GM23248 (cell line): ENCODE data around the gene ARIH2. TPM values are rescaled to one million over a fixed set of nuclear protein-coding genes. Genes with fewer than 3 reads are reported as not detected.

Experiments used
- DNase-seq: peaks from one replicate; pipeline ENCODE4 v3.0.0-alpha.2; 2015
- H2AFZ ChIP-seq: fragments of 200-600 bp; sonication (generic); 2 replicates; pipeline ENCODE4 v1.6.1; 2016; ENCODE audit warnings: antibody characterized with exemption
- H3F3A ChIP-seq: fragments of 200-600 bp; sonication (generic); 2 replicates; pipeline ENCODE4 v1.6.1; 2016; ENCODE audit warnings: mild to moderate bottlenecking, antibody characterized with exemption, mixed run types; ENCODE audit not compliant: insufficient read depth
- H3K27ac ChIP-seq: fragments of 200-600 bp; sonication (generic); 2 replicates; pipeline ENCODE4 v1.5.1; 2016; ENCODE audit warnings: mild to moderate bottlenecking
- H3K27me3 ChIP-seq: fragments of 200-600 bp; sonication (generic); replicated peaks from 2 replicates; pipeline ENCODE4 v1.6.1; 2016; ENCODE audit warnings: mild to moderate bottlenecking; ENCODE audit not compliant: insufficient read depth
- H3K36me3 ChIP-seq: fragments of 200-600 bp; sonication (generic); 2 replicates; pipeline ENCODE4 v1.6.1; 2016; ENCODE audit warnings: low read depth, mild to moderate bottlenecking
- H3K4me1 ChIP-seq: fragments of 200-600 bp; sonication (generic); 2 replicates; pipeline ENCODE4 v1.6.1; 2016; ENCODE audit warnings: mild to moderate bottlenecking; ENCODE audit not compliant: insufficient read depth
- H3K4me2 ChIP-seq: fragments of 200-600 bp; sonication (generic); one replicate; pipeline ENCODE4 v1.6.1; 2016; ENCODE audit warnings: mild to moderate bottlenecking; ENCODE audit not compliant: unreplicated experiment
- H3K4me3 ChIP-seq: fragments of 200-600 bp; sonication (generic); 2 replicates; pipeline ENCODE4 v1.5.1; 2016; ENCODE audit warnings: mild to moderate bottlenecking
- H3K79me2 ChIP-seq: fragments of 200-600 bp; sonication (generic); 2 replicates; pipeline ENCODE4 v1.6.1; 2016; ENCODE audit warnings: mild to moderate bottlenecking; ENCODE audit not compliant: insufficient read depth
- H3K9ac ChIP-seq: fragments of 200-600 bp; sonication (generic); 2 replicates; pipeline ENCODE4 v1.6.1; 2016; ENCODE audit warnings: mild to moderate bottlenecking
- H3K9me2 ChIP-seq: fragments of 200-600 bp; sonication (generic); 2 replicates; pipeline ENCODE4 v1.6.1; 2016; ENCODE audit warnings: mixed run types, mild to moderate bottlenecking, moderate library complexity; ENCODE audit not compliant: insufficient read depth
- H3K9me3 ChIP-seq: fragments of 200-600 bp; sonication (generic); one replicate; pipeline ENCODE4 v1.6.1; 2017; ENCODE audit warnings: low read depth
- H4K20me1 ChIP-seq: fragments of 200-600 bp; sonication (generic); 2 replicates; pipeline ENCODE4 v1.6.0; 2016; ENCODE audit not compliant: insufficient read depth
- EZH2 ChIP-seq: fragments of 200-600 bp; sonication (generic); IDR thresholded peaks from 2 replicates; pipeline ENCODE4 v1.6.1; 2018; ENCODE audit warnings: antibody characterized with exemption, mild to moderate bottlenecking; ENCODE audit not compliant: insufficient read depth, poor library complexity, severe bottlenecking
- EZH2phosphoT487 ChIP-seq: fragments of 200-600 bp; sonication (generic); IDR thresholded peaks from 2 replicates; pipeline ENCODE4 v1.6.1; 2018; ENCODE audit warnings: antibody characterized with exemption, moderate library complexity, mild to moderate bottlenecking, low read depth; ENCODE audit not compliant: insufficient read depth
- WGBS, 2 experiments: methylation state at CpG; one replicate each; pipeline ENCODE4 v1.1.6; 2015 to 2017; ENCODE audit warnings: low lambda C conversion rate in 2 of 2, low coverage in 1 of 2; ENCODE audit errors: missing lambda C conversion rate in 2 of 2; 5-methylcytosine and 5-hydroxymethylcytosine counted together
- in situ Hi-C: fragments of 300-500 bp; cut with MboI; formaldehyde crosslinking; loops from 2 replicates; pipeline ENCODE4 v1.15.0; 2020
- polyA plus RNA-seq: library from polyadenylated mRNA; unstranded; fragments of >200 nt; fragmentation: Nextera tagmentation; extraction: Ambion mirVana; gene quantifications from 2 replicates; pipeline ENCODE4 v1.2.1, GENCODE V29; 2016
- total RNA-seq: library from RNA; depleted of rRNA; stranded (reverse); fragments of >200 nt; shearing (Covaris generic); gene quantifications from 2 replicates; pipeline ENCODE4 v1.2.3, GENCODE V29; 2014

The ARIH2 gene
- total and polyA plus RNA-seq, 2 experiments from 2014 or later: 59.7 to 102 TPM

GRCh38 chr3:49005303-49005680 lies 86.7 kb downstream of the ARIH2 start:
- Histone ChIP-seq H3K9me2 (no peaks in the 10 kb centered on the region), H3K36me3 (no peaks in the 10 kb centered on the region), H3K27me3 (no peaks in the 10 kb centered on the region), H3K9ac (no peak overlapping the region), H3K9me3 (no peaks in the 10 kb centered on the region), H3K79me2 (peaks cover 39% of the 10 kb centered on the region), H3F3A (peaks cover 5% of the 10 kb centered on the region; the same call in 1 of the 2 replicates), H3K27ac (no peak overlapping the region), H3K4me2 (no peak overlapping the region), H3K4me1 (0 out of 2 replicates have a peak, but pooled peaks cover 11% of the 10 kb centered on the region), H2AFZ (no peak overlapping the region), H4K20me1 (no peaks in the 10 kb centered on the region), H3K4me3 (no peak overlapping the region)
- 93 to 94% methylated on average over 3 of the region's 3 CpGs for WGBS, 2 experiments
- TF ChIP-seq EZH2: no peak
- TF ChIP-seq EZH2phosphoT487: no peak
- DNase-seq: no peak
- in situ Hi-C loops: no loop called here

- Histone ChIP-seq H4K20me1 (no peaks in the 10 kb centered on the region), H3K4me2 (peak overlapping the region; percentile 85), H3K4me1 (0 out of 2 replicates have a peak, but pooled peaks cover 11% of the 10 kb centered on the region), H3K79me2 (peaks cover 46% of the 10 kb centered on the region), H3F3A (peaks cover 5% of the 10 kb centered on the region; the same call in 1 of the 2 replicates), H2AFZ (no peak overlapping the region), H3K4me3 (peak overlapping the region; percentile 80), H3K27ac (peak overlapping the region; percentile 94; the same call in 1 of the 2 replicates), H3K9ac (peak overlapping the region; percentile 95), H3K36me3 (no peaks in the 10 kb centered on the region), H3K9me2 (no peaks in the 10 kb centered on the region), H3K9me3 (no peaks in the 10 kb centered on the region), H3K27me3 (no peaks in the 10 kb centered on the region)
- in situ Hi-C loops: no loop called here
- TF ChIP-seq EZH2: no peak
- no peak for TF ChIP-seq EZH2phosphoT487
- WGBS, 2 experiments: 64 to 80% methylated on average over 5 of the region's 5 CpGs
- no peak for DNase-seq
Observed at GRCh38 chr3:49005998-49006397, 87.4 kb downstream of the ARIH2 start.

- Histone ChIP-seq H3K4me1 (0 out of 2 replicates have a peak, but pooled peaks cover 11% of the 10 kb centered on the region), H3K79me2 (peaks cover 52% of the 10 kb centered on the region), H3K27ac (peak overlapping the region; percentile 94), H3K27me3 (no peaks in the 10 kb centered on the region), H3K9ac (peak overlapping the region; percentile 95), H3F3A (peaks cover 5% of the 10 kb centered on the region; the same call in 1 of the 2 replicates), H3K4me3 (peak overlapping the region; percentile 80), H3K4me2 (peak overlapping the region; percentile 85), H2AFZ (peak overlapping the region; percentile 82), H4K20me1 (no peaks in the 10 kb centered on the region), H3K9me3 (no peaks in the 10 kb centered on the region), H3K9me2 (no peaks in the 10 kb centered on the region), H3K36me3 (no peaks in the 10 kb centered on the region)
- peak; percentile 76 for DNase-seq
- WGBS, 2 experiments: 3% methylated on average over 30 to 31 of the region's 32 CpGs
- in situ Hi-C loops: no loop called here
- no peak for TF ChIP-seq EZH2
- TF ChIP-seq EZH2phosphoT487: no peak
Observed at GRCh38 chr3:49006408-49007067, 87.9 kb downstream of the ARIH2 start.

- no peaks in the 10 kb centered on the region for H3K9me3 ChIP-seq
- peaks cover 5% of the 10 kb centered on the region; the same call in 1 of the 2 replicates for H3F3A ChIP-seq
- in situ Hi-C loops: no loop called here
- DNase-seq: peak; percentile 97
- H3K27me3 ChIP-seq: no peaks in the 10 kb centered on the region
- no peaks in the 10 kb centered on the region for H3K9me2 ChIP-seq
- no peaks in the 10 kb centered on the region for H3K36me3 ChIP-seq
- H3K4me2 ChIP-seq: peak within 1 kb of the TSS; percentile 85
- TF ChIP-seq EZH2 (no peak), EZH2phosphoT487 (no peak)
- peak within 1 kb of the TSS; percentile 94 for H3K27ac ChIP-seq
- peak within 1 kb of the TSS; percentile 95 for H3K9ac ChIP-seq
- peak within 1 kb of the TSS; percentile 80 for H3K4me3 ChIP-seq
- H3K4me1 ChIP-seq: 0 out of 2 replicates have a peak, but pooled peaks cover 11% of the 10 kb centered on the region
- H3K79me2 ChIP-seq: peaks cover 58% of the 10 kb centered on the region
- H2AFZ ChIP-seq: peak within 1 kb of the TSS; percentile 82
- 0 to 1% methylated on average over 48 to 65 of the region's 65 CpGs for WGBS, 2 experiments
- no peaks in the 10 kb centered on the region for H4K20me1 ChIP-seq
Observed at GRCh38 chr3:49007068-49007770, 88.6 kb downstream of the ARIH2 start, which contains the start of gene WDR6. Gene WDR6 (plus strand): TSS chr3:49007391. CDS start chr3:49007432, 41 bp downstream.
